GM12875 (cell line): Measurements from ENCODE around the gene DIAPH1.

Experiments
- H3K4me3 ChIP-seq: one replicate; pipeline ENCODE4 v1.5.1; 2011; ENCODE audit warnings: low read depth, low read length, control low read depth
- TF ChIP-seq, protein P1 (sequence below): IDR thresholded peaks from 2 replicates; pipeline ENCODE4 v1.5.1; 2011; ENCODE audit warnings: low read depth, mild to moderate bottlenecking, control low read depth, inconsistent platforms, low read length, moderate library complexity, borderline replicate concordance; ENCODE audit not compliant: insufficient read depth

The DIAPH1 gene

DNA sequence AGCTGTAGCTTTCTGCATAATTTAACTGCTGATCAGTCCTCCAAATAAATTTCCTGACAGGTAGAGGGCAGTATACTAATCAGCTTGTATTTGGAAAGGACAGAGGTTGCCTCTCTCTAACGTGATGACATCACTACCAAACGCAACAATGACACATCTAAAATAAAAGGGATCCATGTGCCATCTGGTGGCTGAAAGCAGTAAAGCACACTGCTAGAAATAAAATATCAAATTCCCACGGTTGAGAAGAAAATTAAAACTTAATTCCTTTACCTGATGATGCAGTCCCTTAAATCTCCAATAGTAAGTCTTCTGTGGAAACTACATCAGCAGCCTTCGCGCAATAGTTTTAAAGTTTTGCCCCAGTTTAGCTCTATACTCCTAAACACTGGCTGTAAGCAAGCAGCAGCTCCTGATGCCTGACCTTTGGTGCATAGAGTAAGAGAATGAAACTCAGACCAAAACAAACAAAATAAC is 54.5 kb downstream of the DIAPH1 start:
- H3K4me3 ChIP-seq, result no peak overlapping the region

DNA sequence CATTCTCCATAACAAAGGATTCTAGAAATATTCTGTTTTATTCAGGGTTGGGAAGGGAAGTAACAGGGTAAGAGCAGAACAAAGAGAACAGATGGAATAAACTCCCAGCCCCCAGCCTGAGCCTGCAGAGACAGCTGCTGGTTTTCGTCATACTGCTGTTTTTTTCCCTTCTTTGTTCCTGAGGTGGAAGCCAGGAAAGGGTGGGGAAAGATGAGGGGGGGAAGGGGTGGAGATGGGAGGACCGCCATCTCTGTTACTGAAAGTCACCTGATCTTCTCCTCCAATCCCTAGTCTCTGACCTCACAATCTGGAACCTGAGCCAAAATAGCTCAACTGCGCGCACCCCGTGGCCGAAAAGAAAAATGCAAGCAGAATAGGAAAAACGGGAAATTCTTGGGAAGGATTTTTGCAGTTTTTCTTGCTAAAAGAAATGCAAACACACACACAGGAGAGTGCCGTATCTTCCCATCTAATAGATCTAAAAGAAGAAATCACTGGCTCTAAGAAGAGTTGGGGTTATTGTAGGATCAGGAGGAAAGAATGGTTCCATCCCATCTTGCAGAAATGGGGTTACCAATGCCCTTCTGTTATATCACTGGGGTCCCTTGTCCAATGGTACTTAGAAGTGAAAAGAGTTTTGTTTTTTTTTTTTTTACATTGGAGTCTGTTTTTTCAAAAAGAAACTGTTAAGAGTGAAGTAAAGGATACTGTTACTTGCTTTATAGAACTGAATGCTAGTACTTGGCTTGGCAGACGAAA is 57.9 kb downstream of the DIAPH1 start:
- no peak overlapping the region for H3K4me3 ChIP-seq
- TF ChIP-seq, protein P1, sequence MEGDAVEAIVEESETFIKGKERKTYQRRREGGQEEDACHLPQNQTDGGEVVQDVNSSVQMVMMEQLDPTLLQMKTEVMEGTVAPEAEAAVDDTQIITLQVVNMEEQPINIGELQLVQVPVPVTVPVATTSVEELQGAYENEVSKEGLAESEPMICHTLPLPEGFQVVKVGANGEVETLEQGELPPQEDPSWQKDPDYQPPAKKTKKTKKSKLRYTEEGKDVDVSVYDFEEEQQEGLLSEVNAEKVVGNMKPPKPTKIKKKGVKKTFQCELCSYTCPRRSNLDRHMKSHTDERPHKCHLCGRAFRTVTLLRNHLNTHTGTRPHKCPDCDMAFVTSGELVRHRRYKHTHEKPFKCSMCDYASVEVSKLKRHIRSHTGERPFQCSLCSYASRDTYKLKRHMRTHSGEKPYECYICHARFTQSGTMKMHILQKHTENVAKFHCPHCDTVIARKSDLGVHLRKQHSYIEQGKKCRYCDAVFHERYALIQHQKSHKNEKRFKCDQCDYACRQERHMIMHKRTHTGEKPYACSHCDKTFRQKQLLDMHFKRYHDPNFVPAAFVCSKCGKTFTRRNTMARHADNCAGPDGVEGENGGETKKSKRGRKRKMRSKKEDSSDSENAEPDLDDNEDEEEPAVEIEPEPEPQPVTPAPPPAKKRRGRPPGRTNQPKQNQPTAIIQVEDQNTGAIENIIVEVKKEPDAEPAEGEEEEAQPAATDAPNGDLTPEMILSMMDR, result 0 out of 2 replicates have a peak, but pooled peaks have one; percentile 28

More for the DNA sequence above, 54.5 kb downstream of the DIAPH1 start:
- TF ChIP-seq, protein P1, result peak; percentile 56; the same call in 1 of the 2 replicates

DNA sequence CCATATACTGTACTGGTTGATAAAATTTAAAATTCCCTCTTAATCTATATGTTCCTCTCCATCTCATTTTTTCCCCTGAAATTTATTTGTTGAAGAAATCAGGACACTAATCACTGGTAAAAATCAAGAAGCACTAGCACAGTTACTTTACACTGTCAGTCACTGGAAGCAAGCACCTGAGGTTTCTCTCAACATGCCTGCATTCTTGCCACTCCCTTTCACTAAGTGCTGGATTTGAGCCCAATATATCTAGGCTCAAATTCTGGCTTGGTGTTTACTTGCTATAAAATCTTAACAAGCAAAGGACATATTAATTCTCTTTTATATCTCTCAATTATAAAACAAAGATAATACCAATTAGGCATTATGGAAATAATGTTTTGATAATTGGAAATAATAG is 58.6 kb downstream of the DIAPH1 start:
- TF ChIP-seq, protein P1, result no peak
- no peak overlapping the region for H3K4me3 ChIP-seq

DNA sequence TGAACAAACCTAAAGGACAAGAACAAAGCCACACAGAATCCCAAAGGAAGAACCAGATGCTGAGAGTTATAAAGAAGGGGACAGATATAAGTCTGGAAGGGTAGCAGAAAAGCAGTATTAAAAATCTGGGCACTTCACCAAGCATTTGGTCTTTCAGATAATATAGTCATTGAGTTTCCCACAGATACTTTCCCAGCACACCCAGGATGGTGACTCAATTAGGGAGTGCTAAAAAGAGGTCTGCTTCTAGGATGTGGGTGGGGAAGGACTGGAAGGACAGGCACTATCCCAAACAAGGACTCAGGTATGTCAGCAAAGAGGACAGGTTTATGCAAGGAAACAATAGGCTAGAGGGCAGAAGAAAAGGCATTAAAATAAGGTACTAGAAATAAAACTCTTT is 59.3 kb downstream of the DIAPH1 start:
- H3K4me3 ChIP-seq, result no peak overlapping the region
- TF ChIP-seq, protein P1, result no peak

DNA sequence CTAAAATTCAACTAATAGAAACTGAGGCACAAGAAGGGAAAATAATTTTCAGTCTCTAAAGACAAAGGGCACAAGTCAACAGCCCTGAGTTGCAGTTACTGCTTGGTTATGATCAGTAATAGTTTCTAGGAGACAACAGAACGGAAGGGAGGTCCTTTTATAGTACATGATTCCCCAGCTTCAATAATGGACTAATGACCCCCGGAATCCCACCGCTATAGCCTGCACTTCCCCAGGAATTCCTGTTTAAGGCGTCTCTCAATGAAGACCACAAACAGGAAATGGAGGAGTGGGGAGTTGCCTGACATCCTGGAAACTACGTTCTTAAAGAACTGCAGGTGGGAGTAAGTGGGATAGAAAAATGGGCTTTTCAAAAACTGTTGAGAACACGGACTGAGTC is 60.6 kb downstream of the DIAPH1 start:
- H3K4me3 ChIP-seq, result no peak overlapping the region
- TF ChIP-seq, protein P1, result no peak

DNA sequence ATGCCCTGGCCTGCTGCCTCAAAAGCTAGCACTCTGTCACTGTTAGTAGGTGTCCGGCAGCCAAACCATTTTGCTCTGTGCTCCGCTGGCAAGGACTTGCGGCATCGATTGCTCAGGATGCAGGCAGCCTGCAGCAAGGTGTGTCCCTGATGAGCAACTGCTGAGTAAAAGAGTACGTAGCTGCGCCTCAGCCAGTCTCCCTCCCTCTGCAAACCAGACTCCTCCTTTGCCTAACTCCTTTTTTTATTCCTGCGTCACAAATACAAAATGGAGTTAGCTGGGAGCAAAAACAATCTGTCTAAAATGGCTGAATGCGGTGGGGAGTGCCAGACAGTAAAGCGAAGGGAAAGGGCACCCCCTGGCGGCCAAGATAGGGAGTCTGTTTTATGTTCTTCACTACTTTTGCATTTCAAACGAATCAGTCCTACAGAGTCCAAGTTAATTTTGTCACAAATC is 61.1 kb downstream of the DIAPH1 start:
- TF ChIP-seq, protein P1, result peak; percentile 66
- no peak overlapping the region for H3K4me3 ChIP-seq

DNA sequence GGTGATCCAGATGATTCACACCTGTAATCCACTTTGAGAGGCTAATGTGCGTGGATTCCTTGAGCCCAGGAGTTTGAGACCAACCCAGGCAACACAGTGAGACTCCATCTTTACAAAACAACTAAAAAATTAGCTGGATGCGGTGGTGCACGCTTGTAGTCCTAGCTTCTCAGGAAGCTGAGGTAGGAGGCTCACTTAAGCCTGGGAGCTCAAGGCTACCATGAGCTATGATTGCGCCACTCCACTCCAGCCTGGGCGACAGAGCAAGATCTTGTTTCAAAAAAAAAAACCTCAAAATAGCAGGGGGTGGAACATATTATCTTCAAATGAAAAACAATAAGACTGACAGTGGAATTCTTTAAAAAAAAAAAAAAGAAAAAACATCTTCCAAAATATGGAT is 70.9 kb downstream of the DIAPH1 start:
- TF ChIP-seq, protein P1, result no peak
- no peak overlapping the region for H3K4me3 ChIP-seq
